MM.1S (cell line): ENCODE measurements around the gene SMC6.

Experiments
- CTCF ChIP-seq: fragments of 300-600 bp; sonication (generic); IDR thresholded peaks from 2 replicates; pipeline ENCODE4 v1.5.1; 2016; ENCODE audit warnings: antibody characterized with exemption, low read length, mixed read lengths
- EZH2 ChIP-seq: fragments of 300-600 bp; sonication (generic); optimal IDR thresholded peaks from 2 replicates; pipeline ENCODE3; 2017; ENCODE audit warnings: low read depth, mild to moderate bottlenecking, antibody characterized with exemption, low read length, mixed read lengths

- TF ChIP-seq CTCF (no peak), EZH2 (no peak)
Measured at GRCh38 chr2:17683981-17684380, 69.6 kb downstream of the SMC6 start.
